ENCODE data around the gene METTL27.

METTL27 gene

DNA sequence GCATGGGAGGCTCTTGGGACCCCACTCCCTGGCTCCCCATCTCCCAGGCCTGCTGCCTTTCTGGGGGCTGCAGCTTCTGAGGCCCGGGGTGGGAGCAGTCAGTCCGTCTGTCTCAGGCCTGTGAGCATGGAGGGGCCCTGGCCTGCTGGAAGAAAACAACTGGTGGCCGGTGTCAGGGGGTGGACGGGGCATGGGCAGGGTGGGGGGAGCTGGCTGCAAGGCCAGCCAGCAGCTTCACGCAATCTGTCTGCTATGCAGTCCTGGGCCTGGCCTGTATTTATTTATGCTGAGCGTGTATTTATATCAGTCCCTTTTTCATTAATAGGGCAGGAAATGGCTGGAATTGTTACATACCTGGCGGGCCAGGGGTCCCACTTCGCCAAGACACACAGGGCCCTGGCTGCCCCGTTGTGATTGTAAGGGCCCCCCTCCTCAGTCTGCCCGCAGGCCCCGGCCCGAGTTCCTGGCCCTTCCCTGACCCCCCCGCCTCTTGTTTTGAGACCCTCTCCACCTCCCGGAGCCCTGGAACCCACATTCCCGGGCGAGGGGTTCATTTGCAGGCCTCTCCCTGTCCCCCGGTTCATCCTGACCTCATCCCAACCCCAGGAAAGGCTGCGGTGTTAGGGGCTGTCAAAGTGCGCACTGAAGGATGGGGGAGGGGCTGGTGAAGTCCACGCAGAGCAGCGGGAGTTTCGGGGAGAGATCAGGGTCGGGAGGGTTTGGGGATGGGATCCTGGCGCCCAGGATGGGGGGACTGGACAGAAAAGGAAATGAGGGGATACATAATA is 26.9 kb upstream of the METTL27 start:
- H3K27ac ChIP-seq: no peak overlapping the region
- no peaks in the 10 kb centered on the region for H3K36me3 ChIP-seq
- TF ChIP-seq Cebpa-rat (IDR thresholded peaks at IDR 0.05): no peak
- H3K4me1 ChIP-seq: peaks cover 18% of the 10 kb centered on the region
- H3K4me2 ChIP-seq: no peak overlapping the region
- H3K4me3 ChIP-seq: no peak overlapping the region
- H3K9me3 ChIP-seq: no peaks in the 10 kb centered on the region
- H3K9ac ChIP-seq: no peak overlapping the region
- H3K27me3 ChIP-seq: no peaks in the 10 kb centered on the region
- H4K20me1 ChIP-seq: no peaks in the 10 kb centered on the region

DNA sequence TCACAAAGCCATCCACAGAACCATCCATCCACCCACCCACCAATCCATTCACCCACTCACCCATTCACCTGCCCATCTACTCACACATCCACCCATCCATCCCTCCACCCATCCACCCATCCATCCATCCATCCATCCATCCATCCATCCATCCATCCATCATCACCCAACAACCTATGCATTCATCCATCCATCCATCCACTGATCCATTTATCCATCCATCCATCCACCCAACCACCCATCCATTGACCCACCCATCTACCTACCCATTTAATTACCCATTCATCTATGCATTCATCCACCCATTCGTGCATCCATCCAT is 24.1 kb upstream of the METTL27 start:
- no peak overlapping the region for H3K4me2 ChIP-seq
- no peak overlapping the region for H3K4me3 ChIP-seq
- no peaks in the 10 kb centered on the region for H3K36me3 ChIP-seq
- no peak overlapping the region for H3K9ac ChIP-seq
- H3K27ac ChIP-seq: no peak overlapping the region
- peaks cover 6% of the 10 kb centered on the region for H3K4me1 ChIP-seq
- no peaks in the 10 kb centered on the region for H4K20me1 ChIP-seq
- H3K27me3 ChIP-seq: no peaks in the 10 kb centered on the region
- TF ChIP-seq Cebpa-rat (IDR thresholded peaks at IDR 0.05): no peak
- no peaks in the 10 kb centered on the region for H3K9me3 ChIP-seq

GRCh38 chr7:73865738-73866445 is 23.6 kb upstream of the METTL27 start:
- H3K9ac ChIP-seq: no peak overlapping the region
- H3K27me3 ChIP-seq: no peaks in the 10 kb centered on the region

DNA sequence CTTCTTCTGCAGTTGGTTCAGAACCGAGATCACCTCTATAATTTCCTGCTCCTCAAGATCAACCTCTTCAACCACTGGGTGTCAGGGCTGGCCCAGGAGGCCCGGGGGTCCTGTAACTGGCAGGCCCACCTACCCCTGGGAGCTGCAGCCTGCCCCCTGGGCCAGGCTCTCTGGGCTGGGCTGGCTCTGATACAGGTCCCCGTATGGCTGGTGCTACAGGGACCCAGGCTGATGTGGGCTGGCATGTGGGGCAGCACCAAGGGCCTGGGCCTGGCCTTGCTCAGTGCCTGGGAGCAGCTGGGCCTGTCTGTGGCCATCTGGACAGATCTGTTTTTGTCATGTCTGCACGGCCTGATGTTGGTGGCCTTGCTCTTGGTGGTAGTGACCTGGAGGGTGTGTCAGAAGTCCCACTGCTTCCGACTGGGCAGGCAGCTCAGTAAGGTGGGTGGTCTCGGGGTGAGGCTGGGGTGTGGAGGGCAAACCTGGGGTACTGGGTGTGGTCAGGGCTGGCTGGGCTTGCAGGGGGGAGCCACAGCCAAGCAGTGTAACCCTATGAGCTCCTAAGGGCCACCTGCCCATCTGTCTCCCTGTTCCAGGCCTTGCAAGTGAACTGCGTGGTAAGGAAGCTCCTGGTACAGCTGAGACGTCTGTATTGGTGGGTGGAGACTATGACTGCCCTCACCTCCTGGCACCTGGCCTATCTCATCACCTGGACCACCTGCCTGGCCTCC is 22.8 kb upstream of the METTL27 start:
- no peaks in the 10 kb centered on the region for H3K4me1 ChIP-seq
- no peak overlapping the region for H3K27ac ChIP-seq
- H3K9me3 ChIP-seq: no peaks in the 10 kb centered on the region
- H3K4me2 ChIP-seq: no peak overlapping the region
- no peaks in the 10 kb centered on the region for H3K36me3 ChIP-seq
- no peak overlapping the region for H3K4me3 ChIP-seq
- TF ChIP-seq Cebpa-rat (IDR thresholded peaks at IDR 0.05): no peak
- H3K9ac ChIP-seq: no peak overlapping the region
- H3K27me3 ChIP-seq: no peaks in the 10 kb centered on the region
- H4K20me1 ChIP-seq: no peaks in the 10 kb centered on the region

More at GRCh38 chr7:73865738-73866445, 23.6 kb upstream of the METTL27 start:
- Histone ChIP-seq H3K9me3 (no peaks in the 10 kb centered on the region), H3K4me3 (no peak overlapping the region), H4K20me1 (no peaks in the 10 kb centered on the region), H3K27ac (no peak overlapping the region), H3K4me2 (no peak overlapping the region), H3K36me3 (no peaks in the 10 kb centered on the region), H3K4me1 (peaks cover under 1% of the 10 kb centered on the region)
- no peak for TF ChIP-seq Cebpa-rat (IDR thresholded peaks at IDR 0.05)

GRCh38 chr7:73861305-73861704 is 19.0 kb upstream of the METTL27 start:
- Histone ChIP-seq H3K4me3 (no peak overlapping the region), H3K27me3 (no peaks in the 10 kb centered on the region), H3K4me2 (no peak overlapping the region), H3K9ac (no peak overlapping the region), H3K36me3 (no peaks in the 10 kb centered on the region), H3K27ac (no peak overlapping the region), H4K20me1 (no peaks in the 10 kb centered on the region), H3K9me3 (no peaks in the 10 kb centered on the region), H3K4me1 (peaks cover 17% of the 10 kb centered on the region)
- TF ChIP-seq Cebpa-rat (IDR thresholded peaks at IDR 0.05): no peak

DNA sequence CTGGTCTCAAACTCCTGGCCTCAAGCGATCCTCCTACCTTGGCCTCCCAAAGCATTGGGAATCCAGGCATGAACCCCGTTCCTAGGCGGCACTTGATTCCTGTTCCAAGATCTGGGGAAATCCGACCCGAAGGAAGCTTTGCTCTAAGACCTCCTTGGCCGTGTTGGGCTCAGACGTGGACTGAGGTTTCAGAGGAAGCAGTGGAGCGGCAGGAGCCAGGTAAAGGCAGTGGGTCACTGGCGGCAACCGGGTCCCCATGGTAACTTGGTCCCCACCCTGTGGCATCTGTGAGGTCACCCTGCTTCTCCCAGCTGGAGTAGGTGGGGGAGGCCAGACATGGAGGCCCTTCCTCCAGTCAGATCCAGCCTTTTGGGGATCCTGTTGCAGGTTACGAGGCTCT is 18.5 kb upstream of the METTL27 start, which contains the start of gene TMEM270:
TMEM270 (plus strand) TSS at position 301 of the 400 bp plus-strand sequence; CDS start at position 337, 36 bp downstream.
- TF ChIP-seq Cebpa-rat (IDR thresholded peaks at IDR 0.05): no peak

GRCh38 chr7:73858807-73859206 is 16.5 kb upstream of the METTL27 start:
- no peak overlapping the region for H3K4me3 ChIP-seq
- H3K9ac ChIP-seq: no peak overlapping the region
- peaks cover 26% of the 10 kb centered on the region for H3K4me1 ChIP-seq
- peaks cover 19% of the 10 kb centered on the region for H3K27me3 ChIP-seq
- no peak overlapping the region for H3K4me2 ChIP-seq
- TF ChIP-seq Cebpa-rat (IDR thresholded peaks at IDR 0.05): no peak
- H3K36me3 ChIP-seq: no peaks in the 10 kb centered on the region
- H3K27ac ChIP-seq: no peak overlapping the region
- no peaks in the 10 kb centered on the region for H4K20me1 ChIP-seq
- H3K9me3 ChIP-seq: no peaks in the 10 kb centered on the region

More for the DNA sequence above, 18.5 kb upstream of the METTL27 start, which contains the start of gene TMEM270:
- Histone ChIP-seq H3K9me3 (no peaks in the 10 kb centered on the region), H3K4me3 (no peak within 1 kb of the TSS), H3K4me2 (no peak within 1 kb of the TSS), H3K27me3 (no peaks in the 10 kb centered on the region), H3K4me1 (peaks cover 20% of the 10 kb centered on the region), H3K36me3 (no peaks in the 10 kb centered on the region), H4K20me1 (no peaks in the 10 kb centered on the region), H3K27ac (no peak within 1 kb of the TSS), H3K9ac (no peak within 1 kb of the TSS)

- Histone ChIP-seq H3K27ac (no peak overlapping the region), H3K36me3 (no peaks in the 10 kb centered on the region), H3K9ac (no peak overlapping the region), H3K9me3 (no peaks in the 10 kb centered on the region), H3K27me3 (peaks cover 27% of the 10 kb centered on the region), H3K4me1 (peaks cover 26% of the 10 kb centered on the region), H3K4me3 (no peak overlapping the region), H4K20me1 (no peaks in the 10 kb centered on the region), H3K4me2 (peak overlapping the region; percentile 51)
- no peak for TF ChIP-seq Cebpa-rat (IDR thresholded peaks at IDR 0.05)
Measured at GRCh38 chr7:73856941-73857340, 14.6 kb upstream of the METTL27 start.

GRCh38 chr7:73852500-73852899 is 10.2 kb upstream of the METTL27 start:
- Histone ChIP-seq H3K4me1 (peaks cover 34% of the 10 kb centered on the region), H3K4me3 (no peak overlapping the region), H3K27me3 (peaks cover 27% of the 10 kb centered on the region), H3K9me3 (no peaks in the 10 kb centered on the region), H3K27ac (no peak overlapping the region), H3K4me2 (no peak overlapping the region), H3K36me3 (no peaks in the 10 kb centered on the region), H4K20me1 (no peaks in the 10 kb centered on the region), H3K9ac (no peak overlapping the region)
- TF ChIP-seq Cebpa-rat (IDR thresholded peaks at IDR 0.05): no peak
